ENCODE measurements around the gene DAG1.

- TF ChIP-seq POLR2A (IDR thresholded peaks at IDR 0.05) = no peak
- TF ChIP-seq CTCF (IDR thresholded peaks at IDR 0.05) = no peak
These were observed 800 bp downstream of the DAG1 start for GRCh38 chr3:49470714-49471420.
